ENCODE data around the gene STYXL1. TPM values are rescaled to one million over a fixed set of nuclear protein-coding genes. Genes with fewer than 3 reads are reported as not detected.
"Not testable (repeated sequence)": the region's sequence is repeated elsewhere in the genome, so short reads cannot be mapped to it uniquely, and the experiment has no call there.

The STYXL1 gene, protein sequence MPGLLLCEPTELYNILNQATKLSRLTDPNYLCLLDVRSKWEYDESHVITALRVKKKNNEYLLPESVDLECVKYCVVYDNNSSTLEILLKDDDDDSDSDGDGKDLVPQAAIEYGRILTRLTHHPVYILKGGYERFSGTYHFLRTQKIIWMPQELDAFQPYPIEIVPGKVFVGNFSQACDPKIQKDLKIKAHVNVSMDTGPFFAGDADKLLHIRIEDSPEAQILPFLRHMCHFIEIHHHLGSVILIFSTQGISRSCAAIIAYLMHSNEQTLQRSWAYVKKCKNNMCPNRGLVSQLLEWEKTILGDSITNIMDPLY
- total RNA-seq, result 10 to 100 TPM; 37.3 to 40.4 TPM

DNA sequence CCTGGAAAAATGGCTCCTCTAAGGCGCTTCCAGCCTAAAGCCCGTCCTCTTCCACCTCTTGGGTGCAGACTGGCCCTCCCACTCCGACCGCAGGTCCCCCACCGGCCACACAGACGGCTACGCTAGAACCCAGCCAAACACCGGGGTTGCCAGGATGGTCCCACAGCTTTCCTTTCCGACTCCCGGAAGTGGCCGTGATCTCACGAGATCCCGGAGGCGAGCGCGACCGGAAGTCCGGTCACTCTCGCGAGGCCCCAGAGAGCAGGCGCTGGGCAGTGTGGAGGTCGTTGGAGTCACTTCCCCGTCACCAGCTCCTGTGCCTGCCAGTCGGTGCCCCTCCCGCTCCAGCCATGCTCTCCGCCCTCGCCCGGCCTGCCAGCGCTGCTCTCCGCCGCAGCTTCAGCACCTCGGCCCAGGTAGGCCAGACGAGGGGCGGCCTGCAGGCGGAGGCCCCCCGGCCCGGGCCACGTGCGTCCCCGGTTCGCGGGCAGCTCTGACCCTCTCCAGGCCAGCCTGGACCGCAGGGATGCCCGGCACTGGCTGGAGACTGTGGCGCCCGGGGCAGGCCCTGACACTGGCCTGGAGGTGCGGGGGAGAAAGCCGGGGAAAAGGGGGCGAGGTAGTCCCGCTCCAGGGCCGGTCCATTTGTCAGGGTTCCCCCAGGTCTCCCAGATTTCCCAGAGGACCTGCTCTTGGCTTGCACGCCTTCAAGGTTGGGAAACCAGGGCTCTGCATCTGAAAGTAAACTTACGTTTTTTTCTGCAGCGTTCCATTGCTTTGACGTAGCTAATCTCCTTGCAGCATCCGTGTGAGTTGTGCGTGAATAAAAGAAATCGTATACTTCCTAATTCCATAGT lies at the start of gene STYXL1, which contains the start of gene MDH2:
Gene STYXL1 (minus strand): TSS at position 190 of the 857 bp plus-strand sequence. CDS start 17,477 bp downstream, outside the sequence.
Gene MDH2 (plus strand): TSS at position 296 of the 857 bp plus-strand sequence. CDS start 55 bp downstream, at position 351.
- peak; percentile 93 for DNase-seq
- ChIA-PET POLR2A (interaction anchor here (0.8 to 2.8 kb wide), 17 partner anchors 9 to 271 kb away, joined by 3 to 18 read pairs (median 5); partner anchors contain the start of genes POR, RHBDD2 and TMEM120A), CTCF (interaction anchor here (0.6 to 2.2 kb wide), 7 partner anchors 16 to 270 kb away, joined by 3 to 7 read pairs (median 3); partner anchors contain the start of gene POR)
- Mint-ChIP-seq H3K27me3 (no peaks in the 10 kb centered on the region), H3K9me3 (no peaks in the 10 kb centered on the region), H3K27ac (peak within 1 kb of the TSS; percentile 93), H3K4me3 (peak within 1 kb of the TSS; percentile 95), H3K4me1 (peaks cover 56% of the 10 kb centered on the region), H3K36me3 (ENCODE audit: low read depth) (peaks cover 39% of the 10 kb centered on the region)

DNA sequence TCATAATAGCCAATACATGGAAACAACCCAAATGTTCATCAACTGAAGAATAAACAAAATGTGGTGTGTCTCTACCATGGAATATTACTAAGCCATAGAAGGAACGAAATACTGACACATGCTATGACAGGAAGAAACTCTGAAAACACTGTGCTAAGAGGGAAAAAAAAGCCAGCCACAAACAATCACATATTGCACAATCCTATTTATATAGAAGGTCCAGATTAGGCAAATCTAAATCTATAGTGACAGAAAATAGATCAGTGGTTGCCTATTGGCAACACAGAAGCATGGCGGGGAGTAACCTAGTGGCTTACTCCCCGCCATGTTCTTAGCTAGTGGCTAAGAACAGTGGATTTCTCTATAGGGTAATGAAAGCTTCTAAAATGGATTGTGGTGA lies 48.1 kb upstream of the STYXL1 start:
- DNase-seq, result no peak
- Mint-ChIP-seq H3K27ac (no peak overlapping the region), H3K36me3 (ENCODE audit: low read depth) (no peaks in the 10 kb centered on the region), H3K4me1 (no peaks in the 10 kb centered on the region), H3K9me3 (no peaks in the 10 kb centered on the region), H3K4me3 (no peak overlapping the region), H3K27me3 (peaks cover 9% of the 10 kb centered on the region)
- CTCF ChIA-PET, result interaction anchor here (0.7 kb wide), 1 partner anchor 82 kb away, joined by 3 read pairs; no protein-coding TSS in a partner anchor
- POLR2A ChIA-PET, result no interaction called here

DNA sequence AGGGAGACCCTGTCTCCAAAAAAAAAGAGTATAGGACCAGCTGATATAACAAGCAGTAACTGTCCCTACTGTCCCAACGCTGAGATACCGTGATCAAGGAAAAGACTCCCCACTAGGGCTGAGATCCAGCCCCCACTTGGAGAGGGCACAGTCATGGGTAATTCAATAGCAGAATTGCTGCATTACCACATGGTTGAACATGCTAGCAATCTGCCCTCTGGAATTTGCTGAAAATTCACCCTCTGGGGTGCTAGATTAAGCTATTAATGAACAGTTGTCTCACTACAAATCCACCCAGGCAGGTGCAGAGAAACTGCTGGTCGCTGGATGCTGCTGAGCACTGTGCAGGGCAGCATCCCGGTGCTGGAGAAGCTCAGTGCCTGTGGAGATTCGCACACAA lies 46.5 kb upstream of the STYXL1 start:
- H3K27ac Mint-ChIP-seq; H3K36me3 Mint-ChIP-seq (ENCODE audit: low read depth); H3K4me1 Mint-ChIP-seq; H3K4me3 Mint-ChIP-seq; DNase-seq; H3K27me3 Mint-ChIP-seq; CTCF ChIA-PET; H3K9me3 Mint-ChIP-seq; POLR2A ChIA-PET: not testable (repeated sequence)

DNA sequence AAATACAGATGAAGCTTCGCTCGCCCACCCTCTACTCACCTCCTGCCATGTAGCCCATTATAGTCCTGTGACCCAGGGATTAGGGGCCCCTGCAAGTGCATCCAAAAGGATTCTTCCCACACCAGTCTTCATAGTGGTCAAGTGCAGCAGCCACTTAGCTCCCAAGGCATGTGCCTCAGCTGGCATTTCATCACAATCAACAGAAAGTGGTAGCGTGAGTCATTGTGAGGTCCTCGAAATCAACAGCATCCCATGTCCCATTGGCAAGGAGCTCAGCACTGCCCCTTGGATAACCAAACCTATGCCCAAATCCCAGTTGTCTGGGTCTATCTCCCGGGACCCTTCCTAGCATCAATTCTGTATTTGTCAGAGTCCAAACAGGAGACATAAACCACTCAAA lies 45.7 kb upstream of the STYXL1 start:
- H3K4me1 Mint-ChIP-seq; H3K36me3 Mint-ChIP-seq (ENCODE audit: low read depth); H3K4me3 Mint-ChIP-seq; H3K9me3 Mint-ChIP-seq; H3K27ac Mint-ChIP-seq; CTCF ChIA-PET; POLR2A ChIA-PET; DNase-seq; H3K27me3 Mint-ChIP-seq: not testable (repeated sequence)

DNA sequence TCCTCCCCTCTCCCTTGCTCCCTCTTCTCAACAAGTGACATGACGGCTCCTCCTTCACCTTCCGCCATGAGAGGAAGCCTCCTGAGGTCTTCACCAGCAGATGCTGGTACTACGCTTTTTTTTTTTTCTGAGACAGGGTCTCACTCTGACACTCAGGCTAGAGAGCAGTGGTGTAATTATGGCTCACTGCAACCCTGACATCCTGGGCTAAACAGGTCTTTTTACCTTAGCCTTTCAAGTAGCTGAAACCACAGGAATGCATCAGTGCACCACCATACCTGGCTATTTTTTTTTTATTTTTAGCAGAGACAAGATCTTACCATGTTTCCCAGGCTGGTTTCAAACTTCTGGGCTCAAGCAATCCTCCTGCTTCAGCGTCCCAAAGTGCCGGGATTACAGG lies 43.7 kb upstream of the STYXL1 start:
- no peaks in the 10 kb centered on the region for H3K4me1 Mint-ChIP-seq
- H3K9me3 Mint-ChIP-seq, result no peaks in the 10 kb centered on the region
- ChIA-PET CTCF (interaction anchor here (0.7 kb wide), 1 partner anchor 54 kb away, joined by 3 read pairs; no protein-coding TSS in a partner anchor), POLR2A (no interaction called here)
- H3K4me3 Mint-ChIP-seq, result no peak overlapping the region
- peaks cover 5% of the 10 kb centered on the region for H3K27me3 Mint-ChIP-seq
- DNase-seq, result no peak
- no peak overlapping the region for H3K27ac Mint-ChIP-seq
- no peaks in the 10 kb centered on the region for H3K36me3 Mint-ChIP-seq (ENCODE audit: low read depth)

DNA sequence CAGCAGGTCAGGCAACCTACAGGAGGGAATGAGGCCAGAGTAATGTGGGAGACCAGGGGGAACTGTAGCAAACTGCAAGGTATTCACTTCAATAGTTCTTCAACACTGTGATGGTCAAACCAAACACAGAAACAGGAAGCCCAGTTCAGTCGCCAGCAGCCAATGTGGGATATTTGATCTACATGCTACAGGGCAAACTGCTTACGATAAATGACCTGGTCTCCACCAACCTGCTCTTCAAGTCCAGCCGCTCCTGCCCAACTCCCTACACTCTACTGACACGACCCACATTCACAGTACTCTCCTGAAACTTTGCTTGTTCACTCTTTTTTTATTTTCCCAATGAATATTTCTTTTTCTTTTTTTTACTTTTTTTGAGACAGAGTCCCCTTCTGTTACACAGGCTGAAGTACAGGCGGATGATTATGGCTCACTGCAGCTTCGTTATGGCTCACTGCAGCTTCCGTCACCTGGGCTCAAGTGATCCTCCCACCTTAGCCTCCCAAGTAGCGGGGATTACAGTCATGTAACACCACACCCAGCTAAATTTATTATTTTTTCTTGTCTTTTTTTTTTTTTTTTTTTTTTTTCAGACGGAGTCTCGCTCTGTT lies 42.2 kb upstream of the STYXL1 start:
- ChIA-PET CTCF (interaction anchor here (0.7 kb wide), 3 partner anchors 8 to 810 kb away, joined by 3 read pairs; no protein-coding TSS in a partner anchor), POLR2A (no interaction called here)
- Mint-ChIP-seq H3K4me3 (no peak overlapping the region), H3K9me3 (no peaks in the 10 kb centered on the region), H3K27me3 (peaks cover 4% of the 10 kb centered on the region), H3K4me1 (no peaks in the 10 kb centered on the region), H3K36me3 (ENCODE audit: low read depth) (no peaks in the 10 kb centered on the region), H3K27ac (no peak overlapping the region)
- no peak for DNase-seq

DNA sequence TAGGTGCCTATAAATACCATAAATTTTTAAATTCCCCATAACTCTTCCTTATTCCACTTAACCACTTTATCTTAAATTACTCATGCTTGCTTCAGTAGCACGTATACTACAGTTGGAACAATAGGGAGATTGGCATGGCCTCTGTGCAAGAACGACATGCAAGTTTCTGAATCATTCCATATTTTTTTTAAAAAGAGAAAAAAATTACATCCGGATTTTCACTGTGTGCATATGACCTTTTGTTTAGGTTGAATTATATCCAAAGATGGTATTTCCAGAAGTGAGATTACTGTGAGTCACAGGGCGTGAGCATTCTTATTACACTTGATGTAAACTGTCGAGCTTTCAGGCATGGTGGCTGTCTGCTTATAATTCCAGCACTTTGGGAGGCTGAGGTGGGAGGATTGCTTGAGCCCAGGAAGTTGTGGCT lies 39.6 kb upstream of the STYXL1 start:
- DNase-seq; H3K27ac Mint-ChIP-seq; H3K4me1 Mint-ChIP-seq; H3K9me3 Mint-ChIP-seq; H3K27me3 Mint-ChIP-seq; H3K36me3 Mint-ChIP-seq (ENCODE audit: low read depth); CTCF ChIA-PET; POLR2A ChIA-PET; H3K4me3 Mint-ChIP-seq: not testable (repeated sequence)

DNA sequence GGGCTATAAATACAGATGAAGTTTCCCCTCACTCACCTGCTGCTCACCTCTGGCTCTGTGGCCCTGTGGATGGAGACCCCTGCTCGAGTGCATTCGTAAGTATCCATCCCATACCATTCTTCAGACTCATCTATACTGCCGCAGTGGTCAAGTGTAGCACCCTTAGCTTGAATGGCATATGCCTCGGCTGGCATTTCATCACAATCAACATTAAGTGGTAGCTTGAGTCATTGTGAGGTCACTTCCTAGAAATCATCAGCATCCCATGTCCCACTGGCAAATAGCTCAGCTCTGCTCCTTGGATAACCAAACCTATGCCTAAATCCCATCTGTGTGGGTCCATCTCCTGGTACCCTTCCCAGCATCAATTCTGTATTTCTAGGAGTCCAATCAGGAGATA lies 38.3 kb upstream of the STYXL1 start:
- no peaks in the 10 kb centered on the region for H3K36me3 Mint-ChIP-seq (ENCODE audit: low read depth)
- ChIA-PET POLR2A (no interaction called here), CTCF (no interaction called here)
- DNase-seq, result no peak
- H3K9me3 Mint-ChIP-seq, result no peaks in the 10 kb centered on the region
- H3K27ac Mint-ChIP-seq, result no peak overlapping the region
- peaks cover 12% of the 10 kb centered on the region for H3K27me3 Mint-ChIP-seq
- no peaks in the 10 kb centered on the region for H3K4me1 Mint-ChIP-seq
- H3K4me3 Mint-ChIP-seq, result no peak overlapping the region

DNA sequence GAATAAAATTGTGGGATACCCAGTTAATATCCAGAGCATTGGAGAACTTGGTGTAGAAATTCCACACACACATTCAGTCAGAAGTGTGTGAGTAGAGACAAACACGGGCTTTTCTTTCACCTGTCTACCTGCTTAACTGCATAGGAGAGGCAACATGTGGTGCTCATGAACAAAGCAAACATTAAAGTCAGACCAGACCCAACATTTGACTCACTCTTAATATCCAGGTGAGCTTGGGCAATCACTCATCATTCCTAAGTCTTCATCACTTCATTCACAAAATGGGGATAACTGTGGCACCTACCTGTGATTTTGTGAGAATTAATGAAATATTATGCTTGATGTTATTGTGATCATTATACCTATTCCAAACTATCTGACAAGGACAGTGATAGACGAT lies 36.3 kb upstream of the STYXL1 start:
- CTCF ChIA-PET; H3K36me3 Mint-ChIP-seq (ENCODE audit: low read depth); POLR2A ChIA-PET; H3K27ac Mint-ChIP-seq; H3K4me1 Mint-ChIP-seq; H3K4me3 Mint-ChIP-seq; H3K9me3 Mint-ChIP-seq; DNase-seq: not testable (repeated sequence)
- peaks cover 17% of the 10 kb centered on the region for H3K27me3 Mint-ChIP-seq

DNA sequence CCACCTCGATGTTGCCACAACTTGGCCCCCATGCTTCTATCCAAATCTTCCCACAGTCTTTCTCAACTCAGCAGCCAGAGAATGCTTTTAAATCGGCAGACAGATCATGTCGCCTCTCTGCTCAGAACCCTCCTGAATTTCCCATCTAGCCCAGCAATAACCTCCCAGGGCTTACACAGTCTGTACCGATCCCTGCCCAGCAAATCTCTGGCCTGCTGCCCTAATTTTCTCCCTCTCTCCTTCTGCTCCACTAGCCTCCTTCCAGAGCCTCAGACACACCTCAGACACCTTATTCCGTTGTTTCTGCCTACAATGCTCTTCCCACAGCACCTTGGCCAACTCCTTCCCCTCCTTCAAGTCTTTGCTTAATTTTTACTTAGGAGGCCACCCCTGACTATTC lies 32.4 kb upstream of the STYXL1 start:
- peaks cover 17% of the 10 kb centered on the region for H3K27me3 Mint-ChIP-seq
- H3K36me3 Mint-ChIP-seq (ENCODE audit: low read depth), result no peaks in the 10 kb centered on the region
- ChIA-PET CTCF (no interaction called here), POLR2A (no interaction called here)
- H3K4me1 Mint-ChIP-seq, result peaks cover 22% of the 10 kb centered on the region
- no peaks in the 10 kb centered on the region for H3K9me3 Mint-ChIP-seq
- DNase-seq, result no peak
- H3K4me3 Mint-ChIP-seq, result no peak overlapping the region
- no peak overlapping the region for H3K27ac Mint-ChIP-seq

DNA sequence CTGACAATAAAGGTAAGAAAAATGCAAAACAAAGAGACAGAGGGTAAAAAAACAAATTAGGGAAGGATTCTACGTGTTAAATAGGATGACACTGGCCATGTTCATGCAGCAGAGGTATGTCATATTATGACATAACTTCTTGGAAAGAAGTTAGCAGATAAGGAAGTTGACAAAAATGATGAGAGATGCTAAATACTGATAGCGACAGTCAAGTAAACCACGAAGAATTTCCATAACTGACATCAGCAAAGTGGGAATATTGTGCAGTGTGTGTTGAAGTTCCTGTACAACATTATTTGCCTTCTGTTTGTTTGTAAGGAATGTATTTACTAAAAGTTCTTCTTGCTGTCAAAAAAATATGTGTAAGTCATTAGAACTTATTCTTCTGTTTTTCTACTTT lies 29.6 kb upstream of the STYXL1 start:
- H3K36me3 Mint-ChIP-seq (ENCODE audit: low read depth), result no peaks in the 10 kb centered on the region
- no peak overlapping the region for H3K27ac Mint-ChIP-seq
- CTCF ChIA-PET, result no interaction called here
- H3K27me3 Mint-ChIP-seq, result peaks cover 11% of the 10 kb centered on the region
- DNase-seq, result no peak
- H3K4me3 Mint-ChIP-seq, result peak overlapping the region; percentile 7
- peaks cover 22% of the 10 kb centered on the region for H3K4me1 Mint-ChIP-seq
- POLR2A ChIA-PET, result no interaction called here
- H3K9me3 Mint-ChIP-seq, result no peaks in the 10 kb centered on the region

DNA sequence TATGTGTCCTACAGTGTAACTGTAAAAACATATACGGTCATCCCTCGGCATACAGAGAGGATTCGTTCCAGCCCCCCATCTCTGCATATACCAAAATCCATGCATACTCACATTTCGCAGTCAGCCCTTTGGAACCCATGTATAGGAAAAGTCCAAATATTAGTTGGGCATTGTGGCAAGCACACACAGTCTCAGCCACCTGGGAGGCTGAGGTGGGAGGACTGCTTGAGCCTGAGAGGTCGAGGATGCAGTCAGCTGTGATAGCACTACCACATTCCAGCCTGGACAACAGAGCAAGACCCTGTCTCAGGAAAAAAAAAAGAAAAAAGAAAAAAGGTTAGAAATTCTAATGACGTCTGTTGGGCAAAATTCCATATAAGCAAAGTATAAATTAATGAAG lies 29.2 kb upstream of the STYXL1 start:
- ChIA-PET CTCF (no interaction called here), POLR2A (no interaction called here)
- Mint-ChIP-seq H3K9me3 (no peaks in the 10 kb centered on the region), H3K27ac (no peak overlapping the region), H3K27me3 (peaks cover 9% of the 10 kb centered on the region), H3K36me3 (ENCODE audit: low read depth) (no peaks in the 10 kb centered on the region), H3K4me3 (no peak overlapping the region), H3K4me1 (peaks cover 22% of the 10 kb centered on the region)
- DNase-seq, result no peak

DNA sequence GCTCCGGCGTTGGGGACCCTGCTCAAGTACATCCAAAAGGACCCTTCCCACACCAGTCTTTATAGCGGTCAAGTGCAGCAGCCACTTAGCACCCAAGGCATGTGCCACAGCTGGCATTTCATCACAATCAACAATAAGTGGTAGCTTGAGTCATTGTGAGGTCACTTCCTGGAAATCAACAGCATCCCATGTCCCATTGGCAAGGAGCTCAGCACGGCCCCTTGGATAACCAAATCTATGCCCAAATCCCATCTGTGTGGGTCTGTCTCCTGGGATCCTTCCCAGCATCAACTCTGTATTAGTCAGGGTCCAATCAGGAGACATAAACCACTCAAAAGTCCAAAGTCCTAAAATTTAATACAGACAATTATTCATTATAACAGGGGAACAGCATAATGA lies 27.2 kb upstream of the STYXL1 start:
- Mint-ChIP-seq H3K27me3 (peaks cover under 1% of the 10 kb centered on the region), H3K36me3 (ENCODE audit: low read depth) (no peaks in the 10 kb centered on the region), H3K9me3 (no peaks in the 10 kb centered on the region), H3K4me3 (no peak overlapping the region), H3K27ac (no peak overlapping the region), H3K4me1 (peaks cover 18% of the 10 kb centered on the region)
- ChIA-PET CTCF (interaction anchor here (1.0 kb wide), 1 partner anchor 102 kb away, joined by 4 read pairs; no protein-coding TSS in a partner anchor), POLR2A (no interaction called here)
- no peak for DNase-seq

Measured in activated CD4-positive, alpha-beta memory T cell treated with anti-CD3 and anti-CD28 coated beads, Interleukin-2, amount 10 ng/mL, durations not matched to agents 7 days and 5 days (primary cell).